Vagina (tissue), 2 donors: ENCODE results near the gene IFI35.

Experiments
- POLR2A ChIP-seq, 2 donors: fragments of 450-650 bp; IDR thresholded peaks; one replicate each; pipeline ENCODE4 v1.6.1; 2017; ENCODE audit warnings: antibody characterized with exemption in 2 of 2, mild to moderate bottlenecking in 2 of 2, moderate library complexity in 2 of 2
- POLR2AphosphoS5 ChIP-seq, 2 donors: sonication (generic); formaldehyde crosslinking; IDR thresholded peaks; one replicate each; pipeline ENCODE4 v1.9.0; 2017; ENCODE audit warnings: antibody characterized with exemption in 2 of 2, mild to moderate bottlenecking in 2 of 2, low read depth in 1 of 2; ENCODE audit not compliant: insufficient read depth in 1 of 2
- TF ChIP-seq, protein P1 (sequence below), 3 experiments: fragments of 450-650 bp in 2 of 3; fragments of 200-600 bp in 1 of 3; sonication (generic) in 1 of 3; IDR thresholded peaks; one replicate each; pipeline ENCODE4 v1.5.1; 2017 to 2019; ENCODE audit warnings: antibody characterized with exemption in 3 of 3, mild to moderate bottlenecking in 2 of 3, moderate library complexity in 2 of 3

DNA sequence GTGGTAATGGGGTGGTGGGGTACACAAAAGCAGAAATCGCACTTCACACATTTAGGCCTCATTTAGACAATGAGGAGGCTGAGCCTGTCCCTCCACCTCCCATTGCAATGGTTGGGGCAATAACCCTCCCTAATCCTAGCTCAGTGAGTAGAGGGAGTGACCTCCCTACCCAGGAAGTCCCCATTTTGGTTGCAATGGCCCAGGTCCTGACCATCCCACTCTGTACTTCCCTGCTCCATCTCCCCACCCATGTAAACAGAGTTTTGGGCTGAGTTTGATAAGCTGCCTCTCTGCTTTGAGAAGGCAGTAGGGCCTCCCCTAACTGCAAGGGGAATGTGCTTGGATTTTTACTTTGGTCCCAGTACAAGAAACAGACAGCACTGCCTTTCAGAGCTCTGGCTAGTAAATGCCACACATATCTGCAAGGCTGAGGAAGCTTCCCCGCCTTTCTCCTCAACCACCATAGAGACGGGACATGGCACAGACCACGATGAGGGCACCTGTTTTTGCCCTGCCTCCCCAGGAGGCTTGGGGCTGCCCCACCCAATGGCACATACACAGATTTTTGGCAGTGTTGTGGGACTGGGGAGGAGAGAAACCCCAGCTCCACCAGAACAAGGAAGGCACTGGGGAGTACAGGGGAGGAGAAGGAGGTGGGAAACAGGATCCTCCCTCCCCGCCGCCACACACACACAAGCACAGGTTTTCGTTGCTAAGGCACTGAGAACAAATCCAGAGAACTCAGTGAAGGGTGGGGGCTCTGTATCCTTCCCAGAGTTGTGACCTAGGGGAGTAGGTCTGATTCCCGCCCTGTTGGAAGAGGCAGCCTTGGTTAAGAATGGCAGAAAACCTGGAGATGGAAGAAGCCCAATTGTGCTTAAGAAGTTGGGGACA, 8.3 kb downstream of the IFI35 start:
- TF ChIP-seq, protein P1, sequence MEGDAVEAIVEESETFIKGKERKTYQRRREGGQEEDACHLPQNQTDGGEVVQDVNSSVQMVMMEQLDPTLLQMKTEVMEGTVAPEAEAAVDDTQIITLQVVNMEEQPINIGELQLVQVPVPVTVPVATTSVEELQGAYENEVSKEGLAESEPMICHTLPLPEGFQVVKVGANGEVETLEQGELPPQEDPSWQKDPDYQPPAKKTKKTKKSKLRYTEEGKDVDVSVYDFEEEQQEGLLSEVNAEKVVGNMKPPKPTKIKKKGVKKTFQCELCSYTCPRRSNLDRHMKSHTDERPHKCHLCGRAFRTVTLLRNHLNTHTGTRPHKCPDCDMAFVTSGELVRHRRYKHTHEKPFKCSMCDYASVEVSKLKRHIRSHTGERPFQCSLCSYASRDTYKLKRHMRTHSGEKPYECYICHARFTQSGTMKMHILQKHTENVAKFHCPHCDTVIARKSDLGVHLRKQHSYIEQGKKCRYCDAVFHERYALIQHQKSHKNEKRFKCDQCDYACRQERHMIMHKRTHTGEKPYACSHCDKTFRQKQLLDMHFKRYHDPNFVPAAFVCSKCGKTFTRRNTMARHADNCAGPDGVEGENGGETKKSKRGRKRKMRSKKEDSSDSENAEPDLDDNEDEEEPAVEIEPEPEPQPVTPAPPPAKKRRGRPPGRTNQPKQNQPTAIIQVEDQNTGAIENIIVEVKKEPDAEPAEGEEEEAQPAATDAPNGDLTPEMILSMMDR (IDR thresholded peaks at IDR 0.05), result no peak
- no peak for TF ChIP-seq POLR2AphosphoS5 (IDR thresholded peaks at IDR 0.05; ENCODE audit: insufficient read depth in 1 of 2, low read depth in 1 of 2)
- TF ChIP-seq POLR2A (IDR thresholded peaks at IDR 0.05), result no peak
